GM12878 (cell line): ENCODE data around the gene DPAGT1. TPM values are rescaled to one million over a fixed set of nuclear protein-coding genes. Genes with fewer than 3 reads are reported as not detected.

Experiments
- ASH2L ChIP-seq: fragments of 300-600, 200-600 bp; sonication (generic); IDR thresholded peaks from 2 replicates; pipeline ENCODE4 v1.6.1; 2017; ENCODE audit warnings: low read depth, mild to moderate bottlenecking, borderline replicate concordance
- ATF7 ChIP-seq: fragments of 450-650 bp; IDR thresholded peaks from 2 replicates; pipeline ENCODE4 v1.6.1; 2016; ENCODE audit warnings: low read depth, mild to moderate bottlenecking
- BCL11A ChIP-seq: IDR thresholded peaks from 2 replicates; pipeline ENCODE4 v1.6.1; 2011; ENCODE audit warnings: low read depth, low read length
- BCL3 ChIP-seq: IDR thresholded peaks from 2 replicates; pipeline ENCODE4 v1.6.1; 2011; ENCODE audit warnings: borderline replicate concordance, low read depth, mild to moderate bottlenecking, moderate library complexity, low read length; ENCODE audit not compliant: insufficient read depth, poor library complexity, severe bottlenecking
- CBFB ChIP-seq: IDR thresholded peaks from 2 replicates; pipeline ENCODE4 v1.6.1; 2016; ENCODE audit warnings: antibody characterized with exemption, low read depth
- CBX5 ChIP-seq: sonication (generic); IDR thresholded peaks from 2 replicates; pipeline ENCODE4 v1.6.1; 2016; ENCODE audit warnings: low read depth, moderate library complexity, mild to moderate bottlenecking, inconsistent platforms
- CREB1 ChIP-seq: IDR thresholded peaks from 2 replicates; pipeline ENCODE4 v1.6.1; 2012; ENCODE audit warnings: low read depth, mild to moderate bottlenecking, inconsistent platforms
- CREM ChIP-seq: IDR thresholded peaks from 2 replicates; pipeline ENCODE4 v1.6.1; 2014; ENCODE audit warnings: antibody characterized with exemption, low read depth
- EED ChIP-seq: sonication (generic); IDR thresholded peaks from 2 replicates; pipeline ENCODE4 v1.6.1; 2016; ENCODE audit warnings: antibody characterized with exemption, low read depth
- GABPA ChIP-seq: IDR thresholded peaks from 2 replicates; pipeline ENCODE4 v1.6.1; 2014; ENCODE audit warnings: antibody characterized with exemption, low read depth, mild to moderate bottlenecking, inconsistent platforms
- MTA2 ChIP-seq: fragments of 450-650 bp; IDR thresholded peaks from 2 replicates; pipeline ENCODE4 v1.6.1; 2016; ENCODE audit warnings: low read depth, mild to moderate bottlenecking, moderate library complexity
- MXI1 ChIP-seq: fragments of 150-350 bp; IDR thresholded peaks from 2 replicates; pipeline ENCODE4 v1.6.1; 2011; ENCODE audit warnings: low read depth, mild to moderate bottlenecking, inconsistent platforms, low read length, improper control_type of control experiment
- NBN ChIP-seq: fragments of 450-650 bp; IDR thresholded peaks from 2 replicates; pipeline ENCODE4 v1.6.1; 2016
- NFYA ChIP-seq: IDR thresholded peaks from 2 replicates; pipeline ENCODE4 v1.6.1; 2011; ENCODE audit warnings: low read depth, mild to moderate bottlenecking, low read length, improper control_type of control experiment, borderline replicate concordance
- NRF1 ChIP-seq: conservative IDR thresholded peaks from 2 replicates; pipeline ENCODE4 v1.6.1; 2011; ENCODE audit warnings: mild to moderate bottlenecking, low read depth, low read length, improper control_type of control experiment
- PBX3 ChIP-seq: IDR thresholded peaks from 2 replicates; pipeline ENCODE4 v1.6.1; 2011; ENCODE audit warnings: mild to moderate bottlenecking, low read depth, low read length, moderate library complexity; ENCODE audit not compliant: insufficient replicate concordance
- RELB ChIP-seq: fragments of 450-650 bp; IDR thresholded peaks from 2 replicates; pipeline ENCODE4 v1.6.1; 2017; ENCODE audit warnings: low read depth, mild to moderate bottlenecking, moderate library complexity
- RUNX3 ChIP-seq: IDR thresholded peaks from 2 replicates; pipeline ENCODE4 v1.6.1; 2012; ENCODE audit warnings: low read length, inconsistent platforms
- SMARCA5 ChIP-seq: fragments of 450-650 bp; IDR thresholded peaks from 2 replicates; pipeline ENCODE4 v1.6.1; 2017; ENCODE audit warnings: mild to moderate bottlenecking
- TARDBP ChIP-seq: IDR thresholded peaks from 2 replicates; pipeline ENCODE4 v1.6.1; 2016; ENCODE audit warnings: borderline replicate concordance
- ZNF687 ChIP-seq: fragments of 450-650 bp; IDR thresholded peaks from 2 replicates; pipeline ENCODE4 v1.6.1; 2017; ENCODE audit warnings: mild to moderate bottlenecking, moderate library complexity
- ZSCAN29 ChIP-seq: fragments of 450-650 bp; IDR thresholded peaks from 2 replicates; pipeline ENCODE4 v1.6.1; 2017; ENCODE audit warnings: mild to moderate bottlenecking, moderate library complexity
- ZZZ3 ChIP-seq: IDR thresholded peaks from 2 replicates; pipeline ENCODE4 v1.6.1; 2011; ENCODE audit warnings: low read depth; ENCODE audit not compliant: control insufficient read depth, insufficient read length
- polyA plus RNA-seq, 11 experiments: library from polyadenylated mRNA; depleted of rRNA in 4 of 11; unstranded in 6 of 11; stranded (reverse) in 5 of 11; fragments of >200 nt; fragmentation: Nextera tagmentation in 4 of 11; fragmentation: Illumina TruSeq in 1 of 11; extraction: Ambion mirVana in 4 of 11; extraction: Trizol in 1 of 11; gene quantifications; 1 replicate in 1 of 11; 2 replicates in 10 of 11; pipeline versions ENCODE4 v1.2.1 to v1.2.3, GENCODE V29; 2011 to 2016; ENCODE audit warnings: inconsistent platforms in 2 of 11, missing spikeins in 2 of 11, low read depth in 1 of 11
- total RNA-seq, 4 experiments: library from RNA; depleted of rRNA in 3 of 4; stranded (reverse); fragments of >200 nt in 3 of 4; fragmentation: Illumina TruSeq in 1 of 4; extraction: Trizol in 1 of 4; gene quantifications; 2 replicates each; pipeline versions ENCODE4 v1.2.1 to v1.2.3, GENCODE V29; 2013 to 2021

Gene DPAGT1
- total and polyA plus RNA-seq, 10 of the 15 experiments (the other 5 are each of a cell fraction or from before 2014, with no cell fraction given), result 20.5 to 95.6 (median 54.3) TPM

GRCh38 chr11:119067371-119068222 is 34.1 kb downstream of the DPAGT1 start, which contains the start of gene VPS11 (continued):
- TF ChIP-seq SMARCA5 (peak; percentile 56; the same call in 1 of the 2 replicates), BCL11A (no peak), PBX3 (no peak), MTA2 (no peak; the same call in 1 of the 2 replicates), ZSCAN29 (no peak), ZZZ3 (no peak), NFYA (no peak), GABPA (peak; percentile 84), CREB1 (peak; percentile 74), RELB (peak; percentile 99), CREM (0 out of 2 replicates have a peak, but pooled peaks have one; percentile 15), CBFB (no peak), ZNF687 (peak; percentile 52), NRF1 (0 out of 2 replicates have a peak, but pooled peaks have one; percentile 10), ASH2L (no peak), TARDBP (no peak), NBN (peak; percentile 79), ATF7 (peak; percentile 64), CBX5 (0 out of 2 replicates have a peak, but pooled peaks have one; percentile 53), BCL3 (peak; percentile 45), EED (no peak), RUNX3 (no peak), MXI1 (peak; percentile 95)
